ENCODE data around the gene MYLIP.

The MYLIP gene

GRCh38 chr6:16136091-16136490, 7.2 kb downstream of the MYLIP start:
- Histone ChIP-seq H3K79me2 (ENCODE audit: insufficient read depth, low read length) (peaks cover 99% of the 10 kb centered on the region), H3K4me1 (ENCODE audit: insufficient read depth, low read length, poor library complexity, severe bottlenecking) (peaks cover 69% of the 10 kb centered on the region), H3K4me3 (ENCODE audit: low read length, poor library complexity, severe bottlenecking) (peak overlapping the region; percentile 47), H3K9ac (ENCODE audit: low read depth, low read length, poor library complexity, severe bottlenecking) (no peak overlapping the region), H3K9me3 (ENCODE audit: insufficient read depth, low read depth, low read length) (no peaks in the 10 kb centered on the region), H3K27me3 (ENCODE audit: insufficient read depth, low read length, poor library complexity, severe bottlenecking) (no peaks in the 10 kb centered on the region), H3K36me3 (ENCODE audit: insufficient read depth, low read length) (peaks cover 6% of the 10 kb centered on the region), H3K4me2 (ENCODE audit: low read depth, low read length, poor library complexity, severe bottlenecking) (peak overlapping the region; percentile 94), H3F3A (ENCODE audit: low read depth) (0 out of 2 replicates have a peak, but pooled peaks cover 5% of the 10 kb centered on the region), H3K9me2 (replicated peaks; ENCODE audit: low read depth, low read length) (no peaks in the 10 kb centered on the region), H2AFZ (ENCODE audit: low read length) (no peak overlapping the region), H4K20me1 (ENCODE audit: insufficient read depth, low read length, poor library complexity, severe bottlenecking) (peaks cover 92% of the 10 kb centered on the region)
- TF ChIP-seq EZH2phosphoT487 (IDR thresholded peaks at IDR 0.05; ENCODE audit: borderline replicate concordance): no peak

- TF ChIP-seq, protein P1, sequence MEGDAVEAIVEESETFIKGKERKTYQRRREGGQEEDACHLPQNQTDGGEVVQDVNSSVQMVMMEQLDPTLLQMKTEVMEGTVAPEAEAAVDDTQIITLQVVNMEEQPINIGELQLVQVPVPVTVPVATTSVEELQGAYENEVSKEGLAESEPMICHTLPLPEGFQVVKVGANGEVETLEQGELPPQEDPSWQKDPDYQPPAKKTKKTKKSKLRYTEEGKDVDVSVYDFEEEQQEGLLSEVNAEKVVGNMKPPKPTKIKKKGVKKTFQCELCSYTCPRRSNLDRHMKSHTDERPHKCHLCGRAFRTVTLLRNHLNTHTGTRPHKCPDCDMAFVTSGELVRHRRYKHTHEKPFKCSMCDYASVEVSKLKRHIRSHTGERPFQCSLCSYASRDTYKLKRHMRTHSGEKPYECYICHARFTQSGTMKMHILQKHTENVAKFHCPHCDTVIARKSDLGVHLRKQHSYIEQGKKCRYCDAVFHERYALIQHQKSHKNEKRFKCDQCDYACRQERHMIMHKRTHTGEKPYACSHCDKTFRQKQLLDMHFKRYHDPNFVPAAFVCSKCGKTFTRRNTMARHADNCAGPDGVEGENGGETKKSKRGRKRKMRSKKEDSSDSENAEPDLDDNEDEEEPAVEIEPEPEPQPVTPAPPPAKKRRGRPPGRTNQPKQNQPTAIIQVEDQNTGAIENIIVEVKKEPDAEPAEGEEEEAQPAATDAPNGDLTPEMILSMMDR (conservative IDR thresholded peaks at IDR 0.05; ENCODE audit: low read length): no peak
- no peak for TF ChIP-seq EZH2phosphoT487 (IDR thresholded peaks at IDR 0.05; ENCODE audit: borderline replicate concordance)
- Histone ChIP-seq H3K79me2 (ENCODE audit: insufficient read depth, low read length) (peaks cover 99% of the 10 kb centered on the region), H3K36me3 (ENCODE audit: insufficient read depth, low read length) (peaks cover 12% of the 10 kb centered on the region), H3K27me3 (ENCODE audit: insufficient read depth, low read length, poor library complexity, severe bottlenecking) (no peaks in the 10 kb centered on the region), H3K4me2 (ENCODE audit: low read depth, low read length, poor library complexity, severe bottlenecking) (peak overlapping the region; percentile 94), H4K20me1 (ENCODE audit: insufficient read depth, low read length, poor library complexity, severe bottlenecking) (peaks cover 84% of the 10 kb centered on the region), H3K9ac (ENCODE audit: low read depth, low read length, poor library complexity, severe bottlenecking) (no peak overlapping the region), H2AFZ (ENCODE audit: low read length) (no peak overlapping the region), H3K9me2 (replicated peaks; ENCODE audit: low read depth, low read length) (no peaks in the 10 kb centered on the region), H3F3A (ENCODE audit: low read depth) (no peaks in the 10 kb centered on the region), H3K4me3 (ENCODE audit: low read length, poor library complexity, severe bottlenecking) (peak overlapping the region; percentile 47), H3K4me1 (ENCODE audit: insufficient read depth, low read length, poor library complexity, severe bottlenecking) (peaks cover 62% of the 10 kb centered on the region), H3K9me3 (ENCODE audit: insufficient read depth, low read depth, low read length) (no peaks in the 10 kb centered on the region)
Measured at GRCh38 chr6:16136621-16137450, 8.0 kb downstream of the MYLIP start.

GRCh38 chr6:16137451-16137801, 8.5 kb downstream of the MYLIP start:
- peaks cover 81% of the 10 kb centered on the region for H4K20me1 ChIP-seq (ENCODE audit: insufficient read depth, low read length, poor library complexity, severe bottlenecking)
- peaks cover 56% of the 10 kb centered on the region for H3K4me1 ChIP-seq (ENCODE audit: insufficient read depth, low read length, poor library complexity, severe bottlenecking)
- no peaks in the 10 kb centered on the region for H3F3A ChIP-seq (ENCODE audit: low read depth)
- no peaks in the 10 kb centered on the region for H3K27me3 ChIP-seq (ENCODE audit: insufficient read depth, low read length, poor library complexity, severe bottlenecking)
- no peaks in the 10 kb centered on the region for H3K9me3 ChIP-seq (ENCODE audit: insufficient read depth, low read depth, low read length)
- H3K36me3 ChIP-seq (ENCODE audit: insufficient read depth, low read length): peaks cover 18% of the 10 kb centered on the region
- no peak overlapping the region for H2AFZ ChIP-seq (ENCODE audit: low read length)
- peaks cover 99% of the 10 kb centered on the region for H3K79me2 ChIP-seq (ENCODE audit: insufficient read depth, low read length)
- H3K9ac ChIP-seq (ENCODE audit: low read depth, low read length, poor library complexity, severe bottlenecking): no peak overlapping the region
- H3K4me3 ChIP-seq (ENCODE audit: low read length, poor library complexity, severe bottlenecking): peak overlapping the region; percentile 47
- TF ChIP-seq, protein P1 (conservative IDR thresholded peaks at IDR 0.05; ENCODE audit: low read length): no peak
- no peak for TF ChIP-seq EZH2phosphoT487 (IDR thresholded peaks at IDR 0.05; ENCODE audit: borderline replicate concordance)
- H3K9me2 ChIP-seq (replicated peaks; ENCODE audit: low read depth, low read length): no peaks in the 10 kb centered on the region
- peak overlapping the region; percentile 94 for H3K4me2 ChIP-seq (ENCODE audit: low read depth, low read length, poor library complexity, severe bottlenecking)

Measured in Loucy (cell line).